Measurements from ENCODE around the gene FLT4.

Gene FLT4

GRCh38 chr5:180646289-180646962 lies 3.0 kb downstream of the FLT4 start:
- ChIA-PET POLR2A (interaction anchor here (0.6 kb wide), 1 partner anchor 10 kb away, joined by 5 read pairs; no protein-coding TSS in a partner anchor), CTCF (no interaction called here)
- DNase-seq (ENCODE audit: extremely low spot score): no peak
- no peak for TF ChIP-seq CTCF (IDR thresholded peaks at IDR 0.05; ENCODE audit: control extremely low read depth, extremely low read depth, low read depth, missing control alignments)

- TF ChIP-seq CTCF (IDR thresholded peaks at IDR 0.05; ENCODE audit: control extremely low read depth, extremely low read depth, low read depth, missing control alignments): no peak
- POLR2A ChIA-PET: no interaction called here
- CTCF ChIA-PET: no interaction called here
- no peak for DNase-seq (ENCODE audit: extremely low spot score)
These were observed 3.9 kb downstream of the FLT4 start for GRCh38 chr5:180645274-180646204.

- CTCF ChIA-PET: no interaction called here
- TF ChIP-seq CTCF (IDR thresholded peaks at IDR 0.05; ENCODE audit: control extremely low read depth, extremely low read depth, low read depth, missing control alignments): no peak
- DNase-seq (ENCODE audit: extremely low spot score): no peak
- POLR2A ChIA-PET: no interaction called here
These were observed 4.6 kb downstream of the FLT4 start for GRCh38 chr5:180644825-180645273.

GRCh38 chr5:180644129-180644824 lies 5.1 kb downstream of the FLT4 start:
- ChIA-PET CTCF (no interaction called here), POLR2A (no interaction called here)
- DNase-seq (ENCODE audit: extremely low spot score): no peak
- TF ChIP-seq CTCF (IDR thresholded peaks at IDR 0.05; ENCODE audit: control extremely low read depth, extremely low read depth, low read depth, missing control alignments): no peak

GRCh38 chr5:180643191-180643851 lies 6.1 kb downstream of the FLT4 start:
- no peak for TF ChIP-seq CTCF (IDR thresholded peaks at IDR 0.05; ENCODE audit: control extremely low read depth, extremely low read depth, low read depth, missing control alignments)
- no peak for DNase-seq (ENCODE audit: extremely low spot score)
- ChIA-PET POLR2A (no interaction called here), CTCF (no interaction called here)

- TF ChIP-seq CTCF (IDR thresholded peaks at IDR 0.05; ENCODE audit: control extremely low read depth, extremely low read depth, low read depth, missing control alignments): no peak
- ChIA-PET CTCF (no interaction called here), POLR2A (no interaction called here)
- DNase-seq (ENCODE audit: extremely low spot score): no peak
These were observed 6.6 kb downstream of the FLT4 start for GRCh38 chr5:180642779-180643178.

Data from GM10248 (cell line).